HG02623 (cell line): Measurements from ENCODE around the gene CST3.
"Not testable (repeated sequence)": the region's sequence is repeated elsewhere in the genome, so short reads cannot be mapped to it uniquely, and the experiment has no call there.

Experiments used
- ATAC-seq: cut with Tn5 transposase; IDR thresholded peaks from one replicate; pipeline ENCODE4 v1.9.1; 2021; ENCODE audit warnings: moderate library complexity; ENCODE audit not compliant: unreplicated experiment

The CST3 gene, protein sequence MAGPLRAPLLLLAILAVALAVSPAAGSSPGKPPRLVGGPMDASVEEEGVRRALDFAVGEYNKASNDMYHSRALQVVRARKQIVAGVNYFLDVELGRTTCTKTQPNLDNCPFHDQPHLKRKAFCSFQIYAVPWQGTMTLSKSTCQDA

DNA sequence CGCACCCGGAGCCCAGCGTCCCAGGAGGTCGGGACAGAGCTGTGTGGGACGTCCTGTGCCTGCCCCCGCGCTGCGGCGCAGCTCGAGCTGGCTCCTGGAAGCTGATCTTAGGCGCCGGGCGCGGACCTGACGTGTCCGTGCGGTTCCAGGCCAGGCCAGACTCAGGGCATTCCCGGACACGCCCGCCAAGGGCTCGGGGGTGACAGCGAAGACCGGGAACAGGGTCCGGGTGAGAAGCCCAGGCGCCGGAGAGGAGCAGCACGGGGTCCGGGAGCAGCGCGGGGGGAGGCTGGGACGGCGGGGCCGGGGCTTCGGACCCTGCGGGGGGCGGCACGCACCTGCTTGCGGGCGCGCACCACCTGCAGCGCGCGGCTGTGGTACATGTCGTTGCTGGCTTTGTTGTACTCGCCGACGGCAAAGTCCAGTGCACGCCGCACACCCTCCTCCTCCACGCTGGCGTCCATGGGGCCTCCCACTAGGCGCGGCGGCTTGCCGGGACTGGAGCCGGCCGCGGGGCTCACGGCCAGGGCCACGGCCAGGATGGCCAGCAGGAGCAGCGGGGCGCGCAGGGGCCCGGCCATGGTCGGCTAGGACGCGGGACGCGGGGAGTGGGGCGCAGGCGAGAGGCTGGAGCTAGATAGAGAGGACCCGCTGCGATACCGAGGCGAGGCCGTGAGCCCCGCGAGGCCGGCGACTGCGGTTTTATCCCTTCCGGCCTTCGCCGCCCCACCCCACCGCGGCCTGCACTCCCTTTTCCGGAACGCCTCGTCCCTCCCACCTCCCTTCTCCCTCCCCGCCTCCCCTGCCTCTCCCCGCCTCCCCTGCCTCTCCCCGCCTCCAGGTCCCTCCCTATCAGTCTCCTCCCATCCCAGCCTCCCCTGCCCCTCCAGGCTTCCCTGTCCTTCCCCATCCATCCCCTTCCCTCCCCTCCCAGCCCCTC lies at the start of gene CST3:
Gene CST3, minus strand, starts transcription at position 674 of the 940 bp plus-strand sequence. Its CDS starts 93 bp downstream, at position 581.
- ATAC-seq: peak; percentile 65

DNA sequence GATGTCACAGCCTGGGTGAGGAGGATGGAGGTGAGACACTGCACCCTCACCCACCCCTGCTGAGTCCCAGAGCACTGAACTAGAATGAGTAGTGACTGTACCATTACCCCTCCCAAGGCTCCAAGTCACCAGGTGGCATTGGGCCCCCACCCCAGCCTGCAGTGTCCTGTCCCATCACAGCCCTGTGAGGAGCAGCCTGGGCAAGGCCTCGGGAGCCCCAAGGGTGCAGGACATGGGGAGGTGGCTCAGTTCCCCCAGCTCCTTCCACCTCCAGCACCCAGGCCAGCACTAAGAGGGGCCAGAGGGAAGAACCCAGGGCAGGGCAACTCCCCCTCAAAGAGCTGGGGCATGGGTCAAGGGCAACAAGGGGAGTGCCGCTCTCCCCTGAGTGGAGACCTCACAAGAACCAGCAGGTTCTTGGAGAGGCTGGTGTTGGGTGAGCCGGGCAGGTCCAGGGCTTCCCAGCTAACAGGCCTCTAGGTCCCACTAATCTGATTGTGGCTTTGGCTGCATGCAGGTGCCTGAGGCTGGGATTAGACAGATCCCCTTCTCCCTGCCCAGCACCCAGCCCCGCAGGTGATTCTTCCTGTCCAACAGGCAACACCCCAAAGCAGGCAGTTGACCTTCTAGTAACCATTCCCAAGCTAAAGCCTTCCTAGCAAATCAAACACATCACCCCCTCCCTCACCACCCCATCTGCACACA lies 48.4 kb upstream of the CST3 start:
- ATAC-seq: no peak

DNA sequence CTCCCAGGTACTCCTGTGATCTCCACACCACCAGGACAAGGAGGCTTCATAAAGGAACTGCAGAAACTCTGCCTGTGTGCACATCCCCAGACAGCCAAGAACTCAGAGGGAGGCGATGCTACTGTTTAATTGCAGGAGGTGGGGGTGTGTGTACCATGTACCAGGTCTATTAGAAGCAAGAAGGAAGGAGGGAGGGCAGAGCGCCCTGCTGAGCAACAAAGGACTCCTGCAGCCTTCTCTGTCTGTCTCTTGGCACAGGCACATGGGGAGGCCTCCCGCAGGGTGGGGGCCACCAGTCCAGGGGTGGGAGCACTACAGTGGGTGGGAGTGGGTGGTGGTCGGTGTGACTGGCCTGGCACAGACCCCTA lies 47.8 kb upstream of the CST3 start:
- ATAC-seq: not testable (repeated sequence)

DNA sequence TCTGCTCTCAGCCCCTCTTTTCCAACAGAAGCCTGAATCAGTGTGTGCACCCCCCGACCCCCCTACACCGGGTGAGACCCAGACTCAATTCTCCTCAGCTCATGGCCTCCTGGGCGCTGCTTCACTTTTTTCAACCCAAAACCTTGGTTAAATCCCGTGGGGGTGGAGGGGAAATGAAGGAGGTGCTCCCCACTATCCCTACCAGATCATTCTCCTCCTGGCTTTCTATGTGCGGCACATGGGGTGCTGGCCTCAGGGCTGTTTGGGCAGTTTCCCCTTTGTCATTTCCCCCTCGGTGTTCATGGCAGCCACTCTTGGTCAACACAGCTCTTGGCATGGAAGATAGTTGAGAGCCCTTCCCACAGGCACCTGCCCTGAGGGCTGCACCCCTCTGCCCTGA lies 46.5 kb upstream of the CST3 start:
- ATAC-seq: no peak

DNA sequence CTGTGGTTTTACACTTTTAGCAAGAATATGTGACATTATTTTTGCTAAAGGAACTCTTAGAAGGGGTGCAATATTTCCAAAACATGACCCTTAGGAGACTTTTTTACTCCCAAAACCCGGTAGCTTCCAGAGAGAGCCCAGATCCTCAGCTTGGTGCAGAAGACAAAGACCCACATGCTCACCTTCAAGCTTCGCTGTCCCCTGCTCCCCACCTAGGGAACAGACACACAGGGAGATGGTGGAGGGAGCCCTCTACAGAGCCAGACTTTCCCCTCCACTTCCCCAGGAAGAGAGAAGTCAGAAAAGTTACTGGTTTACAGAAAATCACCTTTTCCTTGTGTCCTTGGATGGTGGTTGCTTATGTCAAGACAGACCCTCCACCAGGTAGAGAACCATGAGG lies 46.1 kb upstream of the CST3 start:
- ATAC-seq: no peak

DNA sequence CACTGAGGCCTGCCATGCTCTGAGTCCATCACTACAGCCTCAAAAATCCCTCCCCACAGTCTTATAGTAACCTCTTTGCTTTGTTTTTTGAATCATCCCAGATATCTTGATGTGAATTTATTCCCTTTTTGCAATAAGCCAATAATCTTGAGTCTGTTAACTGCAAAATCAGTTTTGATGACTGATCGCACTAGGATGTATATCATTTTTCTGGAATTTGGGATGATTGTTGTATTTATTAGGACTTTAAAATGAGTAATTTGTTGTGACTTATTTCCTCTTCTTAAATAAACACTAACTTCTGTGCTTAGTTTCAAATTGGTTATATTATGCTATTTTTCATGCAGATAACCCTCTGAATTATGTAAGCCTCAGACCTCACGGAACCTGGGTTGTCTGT lies 45.5 kb upstream of the CST3 start:
- no peak for ATAC-seq

DNA sequence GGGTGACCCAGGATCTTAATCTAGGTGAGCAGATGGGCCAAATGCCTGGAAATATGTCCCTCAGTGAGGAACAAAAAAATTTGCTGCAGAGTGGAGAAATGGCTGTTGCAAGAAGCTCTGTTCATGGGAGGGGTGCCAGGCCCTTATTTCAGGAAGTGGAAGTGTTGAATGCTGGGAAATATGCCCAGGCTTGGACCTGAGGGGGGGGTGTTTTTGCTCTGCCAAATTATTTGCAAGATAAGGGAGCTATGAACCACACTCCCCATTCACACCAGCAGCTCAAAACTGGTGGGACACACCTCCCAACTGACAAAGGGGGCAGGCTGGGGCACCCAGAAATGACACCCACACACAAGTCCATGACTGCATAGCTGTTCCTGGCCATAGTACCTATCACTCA lies 42.4 kb upstream of the CST3 start:
- no peak for ATAC-seq

DNA sequence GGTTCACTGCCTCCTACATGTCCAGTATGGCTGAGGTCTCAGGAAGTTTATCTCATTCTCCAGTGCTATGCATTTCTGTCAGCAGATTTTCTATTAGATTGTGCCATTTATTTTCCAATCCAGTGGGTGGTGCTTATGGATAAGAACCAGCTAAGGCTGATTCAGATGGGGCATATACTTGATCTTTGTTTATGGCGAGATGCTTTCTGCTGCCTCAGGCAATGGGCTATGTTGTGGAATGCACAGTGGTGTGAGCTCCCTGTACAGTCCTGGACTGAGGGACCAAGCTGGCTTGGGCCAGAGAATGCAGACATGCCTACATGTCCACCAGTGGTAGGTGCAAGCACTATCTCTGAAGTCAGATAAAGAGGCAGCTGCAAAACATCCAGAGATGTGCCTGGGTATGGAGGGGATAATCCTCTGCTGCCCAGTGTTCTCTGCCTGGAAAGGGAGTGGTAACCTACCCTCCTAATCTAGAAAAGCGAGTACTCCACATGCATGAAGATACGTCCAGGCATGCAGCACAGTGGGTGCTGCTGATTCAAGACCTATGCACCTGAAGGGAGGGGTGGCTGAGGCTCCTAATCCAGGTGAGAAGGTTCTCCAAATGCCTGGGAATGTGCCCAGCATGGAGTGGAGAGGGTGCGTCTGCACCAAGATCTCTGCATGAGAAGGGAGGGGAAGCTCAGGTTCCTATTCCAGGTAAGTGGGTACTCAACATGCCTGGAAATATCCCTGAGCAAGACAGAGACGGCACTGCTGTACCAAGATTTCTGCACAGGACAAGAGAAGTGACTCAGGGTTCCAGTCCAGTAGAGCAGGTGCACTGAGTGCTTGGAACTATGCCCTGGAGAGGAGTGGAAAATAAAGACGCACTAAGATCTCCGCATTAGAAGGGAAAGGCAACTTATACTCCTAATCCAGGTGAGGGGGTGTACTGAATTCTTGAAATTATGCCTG lies 41.7 kb upstream of the CST3 start:
- no peak for ATAC-seq

DNA sequence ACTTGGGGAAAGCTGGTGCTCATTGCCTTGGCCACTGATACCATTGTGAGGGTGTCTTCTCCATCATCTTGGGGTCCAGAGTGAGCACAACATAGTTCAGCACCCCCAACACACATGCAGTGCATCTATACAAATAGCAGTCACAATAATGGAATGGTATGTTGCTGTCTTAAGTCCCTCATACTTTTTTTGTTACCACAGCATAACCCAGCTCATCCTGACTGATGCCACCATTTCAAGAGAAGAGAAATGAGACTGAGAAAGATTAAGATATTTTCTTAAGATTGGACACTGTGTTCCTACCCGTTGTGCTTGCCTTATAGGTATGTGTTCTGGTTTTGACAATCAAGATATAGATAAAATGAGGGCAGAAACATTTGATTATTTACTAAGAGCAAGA lies 35.5 kb upstream of the CST3 start:
- ATAC-seq: no peak

DNA sequence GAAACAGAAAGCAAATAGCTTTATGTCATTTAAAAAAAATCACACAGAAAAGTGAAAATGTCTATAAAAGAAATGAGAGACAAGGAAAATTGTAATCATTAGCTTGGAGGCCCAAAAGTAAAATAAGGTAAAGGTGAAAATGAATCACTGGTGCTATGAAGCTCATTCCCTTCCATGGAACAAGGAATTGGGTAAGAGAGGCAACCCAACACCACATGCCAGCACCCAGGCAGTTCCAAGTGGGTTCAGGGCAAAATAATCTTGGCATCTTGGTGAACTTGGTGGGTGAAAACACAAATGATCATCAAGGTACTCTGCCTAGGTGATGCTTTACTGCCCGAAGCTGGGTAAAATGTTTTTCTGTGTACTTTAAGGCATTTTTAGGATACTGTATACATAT lies 34.4 kb upstream of the CST3 start:
- no peak for ATAC-seq

DNA sequence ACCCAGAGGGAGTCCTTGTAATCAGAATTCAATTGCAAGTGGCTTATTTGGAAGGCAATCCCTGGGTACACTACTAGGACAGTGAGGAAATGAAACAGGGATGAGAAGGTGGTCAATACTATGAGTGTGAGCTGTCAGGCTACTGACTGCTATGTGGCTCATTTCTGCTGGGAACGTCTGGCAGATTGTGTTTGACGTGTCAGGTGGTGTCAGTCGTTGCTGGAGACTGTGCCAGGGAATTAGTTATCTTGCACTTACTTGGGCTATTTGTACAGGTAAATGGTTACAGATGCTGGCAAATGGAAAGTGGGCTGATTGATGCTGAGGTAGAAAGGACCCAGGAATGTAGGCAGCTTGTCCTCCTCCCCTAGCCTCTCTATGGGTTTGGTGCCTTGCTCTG lies 33.7 kb upstream of the CST3 start:
- no peak for ATAC-seq

DNA sequence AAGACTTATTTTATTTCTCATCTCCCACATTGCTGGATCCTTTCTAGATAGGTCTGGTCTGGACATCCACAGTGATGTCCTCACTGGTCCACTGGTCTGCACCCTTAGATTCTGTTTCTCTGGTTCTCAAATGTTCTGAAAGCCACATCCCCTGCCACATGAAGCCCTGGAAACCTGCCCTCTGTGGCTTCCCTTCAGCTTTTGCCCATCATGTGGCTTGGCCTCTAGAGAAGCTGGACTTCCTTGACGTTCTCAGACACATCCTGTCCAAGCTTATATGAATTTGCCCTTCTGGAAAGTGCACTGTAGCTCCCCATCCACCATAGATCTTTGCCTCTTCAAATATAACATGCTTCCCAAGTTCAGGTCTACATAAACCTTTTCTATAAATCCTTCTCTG lies 32.6 kb upstream of the CST3 start:
- ATAC-seq: no peak

DNA sequence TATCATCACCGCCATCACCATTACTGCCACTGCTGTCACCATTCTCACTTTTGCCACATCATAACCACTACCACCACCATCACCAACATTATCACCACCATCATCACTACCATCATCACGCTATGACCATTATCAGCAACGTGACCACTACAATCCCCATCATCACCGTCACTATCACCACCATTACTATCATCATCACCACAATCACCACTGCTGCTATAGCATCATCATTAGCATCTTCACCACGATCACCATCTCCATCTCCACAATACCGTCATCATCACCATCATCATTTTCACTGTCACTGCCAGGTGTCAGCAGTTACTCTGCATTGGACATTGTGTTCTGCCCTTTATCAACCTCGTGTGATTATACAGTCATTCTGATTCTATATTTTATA lies 32.1 kb upstream of the CST3 start:
- no peak for ATAC-seq

DNA sequence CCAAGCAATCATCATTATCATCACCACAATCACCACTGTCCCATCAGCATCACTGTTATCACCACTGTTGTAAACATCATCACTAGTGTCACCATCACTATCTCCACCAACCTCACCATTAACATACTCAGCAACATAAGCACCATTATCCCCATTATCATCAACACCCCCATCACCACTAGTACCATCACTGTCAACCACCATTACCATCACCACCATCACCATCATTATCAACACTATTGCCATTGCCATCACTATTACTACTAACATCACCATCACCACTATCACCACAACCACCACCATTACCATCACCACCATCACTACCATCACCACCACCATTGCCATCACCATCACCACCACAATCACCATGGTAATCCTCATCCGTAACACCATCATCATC lies 31.6 kb upstream of the CST3 start:
- no peak for ATAC-seq

DNA sequence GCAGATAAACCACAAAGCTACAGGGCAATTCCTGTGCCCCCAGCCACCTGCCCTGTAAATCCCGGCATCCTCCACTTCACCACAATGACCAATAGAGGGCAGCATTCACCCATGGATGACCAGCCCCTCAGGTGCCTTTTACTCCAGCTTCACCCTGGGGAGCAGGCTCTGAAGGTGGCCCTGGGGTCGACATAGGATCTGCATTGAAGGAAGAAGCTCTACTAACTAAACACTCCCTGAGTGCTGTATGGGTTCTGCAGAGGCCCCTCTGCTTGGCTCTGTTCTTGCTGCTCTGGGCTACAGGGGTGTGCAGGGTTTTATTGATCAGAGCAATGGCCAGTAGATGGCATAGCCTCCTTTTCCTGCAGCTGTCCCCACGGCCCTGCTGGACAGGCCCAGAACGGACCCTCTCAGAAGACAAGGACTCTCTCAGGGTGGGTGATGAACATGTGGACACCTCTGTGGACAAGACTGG lies 30.8 kb upstream of the CST3 start:
- ATAC-seq: no peak

DNA sequence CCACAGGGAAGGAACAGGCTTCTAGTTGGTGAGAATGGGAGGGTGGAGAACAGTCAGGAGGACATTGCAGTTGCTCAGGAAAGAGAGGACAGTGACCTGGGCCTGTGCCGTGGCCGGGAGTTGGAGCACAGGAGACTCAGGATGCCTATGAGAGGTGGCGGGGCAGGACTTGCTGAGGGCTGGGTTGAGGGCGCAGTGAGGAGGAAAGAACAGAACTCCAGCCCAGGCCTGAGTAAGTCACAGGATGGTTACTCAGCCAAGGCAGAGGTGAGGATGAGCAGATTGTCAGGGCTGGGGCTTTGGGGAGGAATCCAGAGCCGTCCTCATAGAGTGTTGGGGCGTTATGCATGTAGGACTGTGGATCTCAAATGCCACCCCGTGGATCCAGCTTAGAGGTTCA lies 29.9 kb upstream of the CST3 start:
- ATAC-seq: no peak

DNA sequence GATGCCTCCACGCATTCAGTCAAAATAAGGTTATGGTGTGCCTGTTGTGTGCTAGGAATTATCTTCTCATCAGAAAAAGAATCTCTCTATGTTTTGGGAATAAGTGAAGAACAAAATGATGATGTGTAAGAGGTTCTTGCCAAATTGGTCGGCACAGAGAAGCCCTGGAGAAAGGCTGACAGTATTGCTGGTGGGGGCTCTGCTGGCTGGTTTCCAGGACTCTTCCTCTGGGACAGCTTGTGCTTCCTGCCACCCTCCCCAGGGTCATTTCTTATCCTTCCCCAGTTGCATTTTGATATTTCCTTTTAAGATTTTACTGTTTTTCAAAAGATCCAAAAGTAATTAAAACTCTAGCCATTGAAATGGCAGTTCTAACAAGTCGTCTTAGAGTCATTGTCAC lies 28.9 kb upstream of the CST3 start:
- no peak for ATAC-seq

DNA sequence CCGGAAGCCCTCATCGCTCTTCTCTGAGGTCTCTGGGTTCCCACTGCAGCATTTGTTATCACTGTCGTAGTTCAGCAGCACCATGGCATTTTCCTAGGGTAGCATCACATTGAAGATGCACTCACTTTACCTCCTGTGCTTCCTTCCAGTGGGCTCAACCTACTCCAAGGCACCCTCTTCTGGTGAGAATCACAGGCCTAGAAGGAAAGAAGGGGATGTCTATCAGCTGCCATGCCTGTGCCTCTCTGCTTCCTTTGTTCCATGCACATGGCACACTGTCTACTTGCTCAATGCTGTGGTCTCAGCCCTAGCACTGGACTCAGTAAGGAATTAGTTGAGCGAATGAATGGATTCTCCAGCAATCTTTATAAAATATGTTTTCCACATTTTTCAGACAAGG lies 28.4 kb upstream of the CST3 start:
- no peak for ATAC-seq

DNA sequence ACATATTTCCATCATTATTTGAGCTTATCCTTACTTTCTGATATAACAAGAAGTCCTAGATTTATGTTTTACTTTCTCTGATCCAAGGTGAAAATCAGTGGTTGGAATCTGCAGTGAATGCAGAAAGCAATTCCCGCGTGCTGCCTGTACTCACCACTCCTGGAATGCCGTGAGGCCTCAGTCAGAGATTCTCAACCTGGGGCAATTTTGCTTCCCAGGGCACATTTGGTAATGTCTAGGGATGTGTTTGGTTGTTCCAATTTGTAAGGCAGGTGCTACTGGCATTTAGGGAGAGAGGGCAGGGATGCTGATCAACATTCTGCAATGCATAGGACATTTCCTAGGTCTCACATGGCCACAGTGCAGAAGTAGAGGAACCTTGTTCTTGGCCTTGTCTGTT lies 27.2 kb upstream of the CST3 start:
- no peak for ATAC-seq

DNA sequence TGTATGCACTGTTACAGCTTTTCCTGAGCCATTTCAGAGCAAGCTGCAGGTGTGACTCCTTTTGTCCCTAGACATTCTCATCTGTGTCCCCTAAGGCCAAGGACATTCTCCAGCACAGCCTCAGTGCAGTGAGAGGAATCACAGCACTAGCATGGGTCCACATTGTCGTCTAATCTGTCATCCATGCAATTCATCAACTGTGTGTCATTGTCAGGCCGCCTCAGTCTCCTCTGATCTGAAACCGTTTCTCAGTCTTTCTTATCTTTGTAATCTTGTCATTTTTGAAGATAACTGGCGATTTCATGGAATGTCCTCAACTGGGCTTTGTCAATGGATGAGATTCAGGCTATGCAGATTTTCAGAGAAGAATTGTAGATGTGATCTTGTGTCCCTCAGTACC lies 26.3 kb upstream of the CST3 start:
- ATAC-seq: not testable (repeated sequence)

DNA sequence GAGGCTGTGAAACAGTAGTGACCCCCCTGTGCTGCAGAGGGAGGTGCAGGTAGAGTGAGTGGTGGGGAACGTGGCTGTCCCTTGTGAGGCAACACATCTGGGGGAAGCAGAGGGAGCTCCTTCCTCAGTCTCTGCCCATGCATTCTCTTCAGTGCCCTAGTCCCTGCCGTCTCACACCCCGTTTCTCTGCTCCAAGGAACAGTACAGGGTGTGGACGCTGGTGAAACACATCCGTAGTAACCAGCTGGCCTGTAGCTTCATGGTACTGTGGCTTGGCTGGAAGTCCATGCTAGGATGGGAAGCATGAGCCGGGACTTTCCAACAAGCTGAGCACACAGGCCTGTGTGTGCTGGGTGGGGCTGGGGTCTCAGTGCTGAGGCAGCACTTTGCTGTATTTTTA lies 25.4 kb upstream of the CST3 start:
- no peak for ATAC-seq
